ENCODE data around the gene FAM131A.
A peak's percentile ranks its signal among the peaks of the same experiment; 100 is the strongest.

The FAM131A gene

GRCh38 chr3:184379358-184380184, 42.2 kb downstream of the FAM131A start, which contains the start of gene CHRD:
TSS of gene CHRD (plus strand) at chr3:184380054. CDS start at chr3:184380319, 265 bp downstream.
- no peak for DNase-seq

- DNase-seq, result peak in 1 of 2 experiments; percentile 5
These were observed 42.8 kb downstream of the FAM131A start for GRCh38 chr3:184380185-184380626.

- no peak for DNase-seq
These were observed 43.3 kb downstream of the FAM131A start for GRCh38 chr3:184380627-184381260.

- peak; percentile 43 to 70 for DNase-seq
These were observed 44.1 kb downstream of the FAM131A start for GRCh38 chr3:184381261-184382224.

GRCh38 chr3:184382326-184383032, 45.1 kb downstream of the FAM131A start:
- DNase-seq, result no peak

- no peak for DNase-seq
These were observed 45.8 kb downstream of the FAM131A start for GRCh38 chr3:184383033-184383740.

GRCh38 chr3:184384342-184384741, 46.9 kb downstream of the FAM131A start:
- DNase-seq, result no peak

GRCh38 chr3:184384856-184385422, 47.5 kb downstream of the FAM131A start:
- DNase-seq, result no peak

GRCh38 chr3:184386047-184386806, 48.8 kb downstream of the FAM131A start:
- no peak for DNase-seq

- no peak for DNase-seq
These were observed 49.8 kb downstream of the FAM131A start for GRCh38 chr3:184387174-184387714.

- DNase-seq, result no peak
These were observed 51.0 kb downstream of the FAM131A start for GRCh38 chr3:184388164-184388935.

- DNase-seq, result no peak
These were observed 51.5 kb downstream of the FAM131A start for GRCh38 chr3:184388936-184389230.

GRCh38 chr3:184389384-184389783, 52.0 kb downstream of the FAM131A start:
- DNase-seq, result no peak

GRCh38 chr3:184389935-184390528, 52.6 kb downstream of the FAM131A start:
- DNase-seq, result no peak

GRCh38 chr3:184391266-184391665, 53.9 kb downstream of the FAM131A start:
- DNase-seq, result no peak

- no peak for DNase-seq
These were observed 57.9 kb downstream of the FAM131A start for GRCh38 chr3:184395320-184395660.

Data from Kasumi-1 (cell line).